WTC11 (cell line): ENCODE measurements around the gene RIMBP2. TPM values are rescaled to one million over a fixed set of nuclear protein-coding genes. Genes with fewer than 3 reads are reported as not detected.

ENCODE experiments used
- ATAC-seq: fragments of 200-7000 bp; cut with Tn5 transposase; 2 replicates; pipeline ENCODE4 v1.10.0; 2021; ENCODE audit warnings: mild to moderate bottlenecking, moderate library complexity
- CTCF ChIA-PET: fragments of 300-600 bp; sonication (Branson Sonifier 250); formaldehyde crosslinking; loops from one replicate; lab custom pipeline; 2021; ENCODE audit warnings: antibody characterized with exemption; lab: Charles Lee
- POLR2A ChIA-PET: fragments of 350-600 bp; sonication (Branson Sonifier 250); formaldehyde crosslinking; loops from one replicate; lab custom pipeline; 2021; ENCODE audit warnings: antibody characterized with exemption; lab: Charles Lee
- DNase-seq: peaks from one replicate; pipeline ENCODE4 v3.0.0; 2021; ENCODE audit warnings: low spot score
- H3K27ac Mint-ChIP-seq: 2 replicates; pipeline ENCODE4 v1.8.0; 2021; ENCODE audit warnings: mixed read lengths
- H3K27me3 Mint-ChIP-seq: 2 replicates; pipeline ENCODE4 v1.8.0; 2021; ENCODE audit warnings: low read depth, mild to moderate bottlenecking, moderate library complexity, mixed read lengths
- H3K36me3 Mint-ChIP-seq: 2 replicates; pipeline ENCODE4 v1.8.0; 2021; ENCODE audit warnings: mixed read lengths
- H3K4me1 Mint-ChIP-seq: 2 replicates; pipeline ENCODE4 v1.8.0; 2022; ENCODE audit warnings: mixed read lengths
- H3K4me3 Mint-ChIP-seq: 2 replicates; pipeline ENCODE4 v1.8.0; 2021; ENCODE audit warnings: mild to moderate bottlenecking, moderate library complexity, mixed read lengths
- H3K9me3 Mint-ChIP-seq: 2 replicates; pipeline ENCODE4 v1.8.0; 2021; ENCODE audit warnings: mixed read lengths
- AFF4 ChIP-seq: sonication (generic); formaldehyde crosslinking; IDR thresholded peaks from 2 replicates; pipeline ENCODE4 v1.8.1; 2023; ENCODE audit warnings: mild to moderate bottlenecking, missing genetic modification reagents, borderline replicate concordance
- ATF1 ChIP-seq: sonication (generic); formaldehyde crosslinking; IDR thresholded peaks from 2 replicates; pipeline ENCODE4 v1.8.1; 2023; ENCODE audit warnings: mild to moderate bottlenecking, moderate library complexity, missing genetic modification reagents
- ATF2 ChIP-seq: sonication (generic); formaldehyde crosslinking; IDR thresholded peaks from 2 replicates; pipeline ENCODE4 v1.8.1; 2022; ENCODE audit warnings: low read depth, missing genetic modification reagents, borderline replicate concordance
- ATF6 ChIP-seq: sonication (generic); formaldehyde crosslinking; IDR thresholded peaks from 2 replicates; pipeline ENCODE4 v1.8.1; 2023; ENCODE audit warnings: mild to moderate bottlenecking, missing genetic modification reagents
- CDX4 ChIP-seq: fragments of 250-450 bp; sonication (Bioruptor Pico); IDR thresholded peaks from 2 replicates; pipeline ENCODE4 v1.9.0; 2021; ENCODE audit warnings: moderate library complexity, mild to moderate bottlenecking, inconsistent platforms, borderline replicate concordance
- CTCF ChIP-seq: fragments of 200-600 bp; IDR thresholded peaks from 2 replicates; pipeline ENCODE4 v1.8.0; 2022; ENCODE audit warnings: antibody characterized with exemption
- ETV6 ChIP-seq: sonication (generic); formaldehyde crosslinking; IDR thresholded peaks from 2 replicates; pipeline ENCODE4 v1.8.1; 2022; ENCODE audit warnings: mild to moderate bottlenecking, missing genetic modification reagents
- FOXP1 ChIP-seq: sonication (generic); formaldehyde crosslinking; IDR thresholded peaks from 2 replicates; pipeline ENCODE4 v1.8.0; 2022; ENCODE audit warnings: missing genetic modification reagents, mild to moderate bottlenecking, moderate library complexity, borderline replicate concordance
- IRF1 ChIP-seq: sonication (generic); formaldehyde crosslinking; IDR thresholded peaks from 2 replicates; pipeline ENCODE4 v1.8.0; 2023; ENCODE audit warnings: missing genetic modification reagents
- KAT7 ChIP-seq: sonication (generic); formaldehyde crosslinking; IDR thresholded peaks from 2 replicates; pipeline ENCODE4 v1.8.1; 2023; ENCODE audit warnings: missing genetic modification reagents, mild to moderate bottlenecking, borderline replicate concordance
- PRDM15 ChIP-seq: sonication (generic); formaldehyde crosslinking; IDR thresholded peaks from 2 replicates; pipeline ENCODE4 v1.8.0; 2022; ENCODE audit warnings: missing genetic modification reagents
- RORB ChIP-seq: fragments of 250-450 bp; sonication (Bioruptor Pico); IDR thresholded peaks from 2 replicates; pipeline ENCODE4 v1.9.0; 2021; ENCODE audit warnings: mild to moderate bottlenecking
- SMAD4 ChIP-seq: sonication (generic); formaldehyde crosslinking; IDR thresholded peaks from 2 replicates; pipeline ENCODE4 v1.8.0; 2022; ENCODE audit warnings: mild to moderate bottlenecking, missing genetic modification reagents
- USF1 ChIP-seq: sonication (generic); formaldehyde crosslinking; IDR thresholded peaks from 2 replicates; pipeline ENCODE4 v1.8.0; 2022; ENCODE audit warnings: mild to moderate bottlenecking, missing genetic modification reagents
- ZNF416 ChIP-seq: fragments of 250-450 bp; sonication (Bioruptor Pico); IDR thresholded peaks from 2 replicates; pipeline ENCODE4 v1.9.0; 2021; ENCODE audit warnings: mild to moderate bottlenecking, inconsistent platforms
- total RNA-seq: library from RNA; stranded (reverse); gene quantifications from 3 replicates; pipeline ENCODE4 v1.2.3, GENCODE V29; 2021
- TF ChIP-seq, protein P1 (sequence below): sonication (generic); formaldehyde crosslinking; IDR thresholded peaks from 2 replicates; pipeline ENCODE4 v1.8.1; 2022; ENCODE audit warnings: low read depth, mild to moderate bottlenecking, moderate library complexity, missing genetic modification reagents, borderline replicate concordance

The RIMBP2 gene
- total RNA-seq, 1 experiment from 2014 or later: 2.6 TPM

- TF ChIP-seq ATF6 (CRISPR knock-in tag): no peak
- no peak for TF ChIP-seq ZNF416
Measured at GRCh38 chr12:130576371-130576816, 139.7 kb downstream of the RIMBP2 start (continued).

GRCh38 chr12:130574402-130574801 is 141.7 kb downstream of the RIMBP2 start:
- no peaks in the 10 kb centered on the region for H3K9me3 Mint-ChIP-seq
- TF ChIP-seq FOXP1 (CRISPR knock-in tag) (no peak), KAT7 (no peak), SMAD4 (no peak), CTCF (no peak), ATF2 (CRISPR knock-in tag) (no peak), AFF4 (CRISPR knock-in tag) (no peak), ATF1 (CRISPR knock-in tag) (no peak), ETV6 (CRISPR knock-in tag) (no peak), RORB (CRISPR knock-in tag) (no peak)
- TF ChIP-seq, protein P1, sequence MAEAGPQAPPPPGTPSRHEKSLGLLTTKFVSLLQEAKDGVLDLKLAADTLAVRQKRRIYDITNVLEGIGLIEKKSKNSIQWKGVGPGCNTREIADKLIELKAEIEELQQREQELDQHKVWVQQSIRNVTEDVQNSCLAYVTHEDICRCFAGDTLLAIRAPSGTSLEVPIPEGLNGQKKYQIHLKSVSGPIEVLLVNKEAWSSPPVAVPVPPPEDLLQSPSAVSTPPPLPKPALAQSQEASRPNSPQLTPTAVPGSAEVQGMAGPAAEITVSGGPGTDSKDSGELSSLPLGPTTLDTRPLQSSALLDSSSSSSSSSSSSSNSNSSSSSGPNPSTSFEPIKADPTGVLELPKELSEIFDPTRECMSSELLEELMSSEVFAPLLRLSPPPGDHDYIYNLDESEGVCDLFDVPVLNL (CRISPR knock-in tag): no peak
- TF ChIP-seq, all 79 proteins: peak for 0
- Mint-ChIP-seq H3K4me1 (no peaks in the 10 kb centered on the region), H3K36me3 (no peaks in the 10 kb centered on the region), H3K4me3 (no peak overlapping the region), H3K27ac (no peak overlapping the region), H3K27me3 (no peaks in the 10 kb centered on the region; the same call in 1 of the 2 replicates)
- ChIA-PET POLR2A (no interaction called here), CTCF (interaction anchor here (1.1 kb wide), 1 partner anchor 174 kb away, joined by 3 read pairs; no protein-coding TSS in a partner anchor)
- DNase-seq (no peak), ATAC-seq (no peak)

DNA sequence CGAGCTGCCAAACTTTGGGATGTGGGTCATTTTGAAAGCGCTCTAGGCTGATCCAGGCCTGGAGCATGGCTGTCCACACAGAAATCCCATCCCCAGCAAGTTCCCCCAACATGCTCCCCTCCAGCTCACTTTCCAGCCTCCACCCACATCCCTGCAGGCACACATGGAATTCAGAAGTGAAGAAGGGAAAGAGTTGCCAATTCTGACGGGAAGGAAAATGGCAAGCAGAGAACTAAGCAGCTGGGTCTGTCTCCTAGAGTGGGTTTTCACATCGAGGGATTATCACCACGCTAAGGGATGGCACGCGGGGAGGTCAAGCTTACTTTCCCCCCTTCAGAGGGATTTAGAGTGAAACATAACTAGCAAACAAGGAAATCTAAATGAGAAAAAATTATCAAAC is 142.3 kb downstream of the RIMBP2 start:
- Mint-ChIP-seq H3K27ac (no peak overlapping the region), H3K27me3 (no peaks in the 10 kb centered on the region), H3K36me3 (no peaks in the 10 kb centered on the region), H3K4me3 (no peak overlapping the region), H3K9me3 (no peaks in the 10 kb centered on the region), H3K4me1 (no peaks in the 10 kb centered on the region)
- POLR2A ChIA-PET: no interaction called here
- CTCF ChIA-PET: interaction anchor here (1.1 kb wide), 1 partner anchor 174 kb away, joined by 3 read pairs; no protein-coding TSS in a partner anchor
- DNase-seq (no peak), ATAC-seq (no peak)
- TF ChIP-seq CDX4 (no peak), PRDM15 (CRISPR knock-in tag) (no peak), IRF1 (CRISPR knock-in tag) (no peak), USF1 (CRISPR knock-in tag) (no peak)
